CD14-positive monocyte (primary cell): ENCODE data around the gene IMPG2. TPM values are rescaled to one million over a fixed set of nuclear protein-coding genes. Genes with fewer than 3 reads are reported as not detected.

Experiments used
- DNase-seq, 3 donors: peaks; one replicate each; pipeline ENCODE4 v3.0.0-alpha.2; 2011 to 2022
- H2AFZ ChIP-seq: 2 replicates; pipeline ENCODE4 v1.6.0; 2012; ENCODE audit warnings: mild to moderate bottlenecking, low read depth, low read length, inconsistent platforms; ENCODE audit not compliant: insufficient read depth, poor library complexity, severe bottlenecking
- H3K27ac ChIP-seq, 2 donors: 1 replicate in 1 of 2; 2 replicates in 1 of 2; pipeline ENCODE4 v1.5.1; 2012 to 2013; ENCODE audit warnings: low read length in 2 of 2, control low read depth in 1 of 2, inconsistent platforms in 1 of 2, low read depth in 1 of 2, mild to moderate bottlenecking in 1 of 2
- H3K27me3 ChIP-seq, 2 donors: one replicate each; pipeline versions ENCODE4 v1.6.0 to v1.6.1; 2011 to 2013; ENCODE audit warnings: low read length in 2 of 2; ENCODE audit not compliant: control insufficient read depth in 2 of 2, insufficient read depth in 2 of 2
- H3K36me3 ChIP-seq, 2 donors: replicated peaks in 1 of 2; 1 replicate in 1 of 2; 2 replicates in 1 of 2; pipeline versions ENCODE4 v1.5.1 to v1.6.1; 2012 to 2013; ENCODE audit warnings: low read length in 2 of 2, control low read depth in 1 of 2, inconsistent platforms in 1 of 2, mild to moderate bottlenecking in 1 of 2; ENCODE audit not compliant: insufficient read depth in 2 of 2, control insufficient read depth in 1 of 2
- H3K4me1 ChIP-seq, 2 donors: 1 replicate in 1 of 2; 2 replicates in 1 of 2; pipeline versions ENCODE4 v1.5.1 to v1.6.1; 2012 to 2013; ENCODE audit warnings: low read length in 2 of 2, control low read depth in 1 of 2, inconsistent platforms in 1 of 2, mild to moderate bottlenecking in 1 of 2, moderate library complexity in 1 of 2; ENCODE audit not compliant: insufficient read depth in 2 of 2, control insufficient read depth in 1 of 2
- H3K4me2 ChIP-seq: replicated peaks from 2 replicates; pipeline ENCODE3; 2012; ENCODE audit warnings: low read length, moderate library complexity, mild to moderate bottlenecking; ENCODE audit not compliant: poor library complexity, severe bottlenecking; ENCODE audit errors: extremely low read depth
- H3K4me3 ChIP-seq, 3 experiments: fragments of 200-600 bp in 1 of 3; sonication (generic) in 1 of 3; replicated peaks in 1 of 3; 1 replicate in 2 of 3; 2 replicates in 1 of 3; pipeline ENCODE4 v1.5.1; 2011 to 2013; ENCODE audit warnings: low read length in 3 of 3, mild to moderate bottlenecking in 3 of 3, control low read depth in 2 of 3, low read depth in 2 of 3, inconsistent platforms in 1 of 3, moderate library complexity in 1 of 3
- H3K79me2 ChIP-seq: 2 replicates; pipeline ENCODE4 v1.6.0; 2012; ENCODE audit warnings: mild to moderate bottlenecking, control low read depth, inconsistent platforms, low read length, moderate library complexity; ENCODE audit not compliant: insufficient read depth
- H3K9ac ChIP-seq: 2 replicates; pipeline ENCODE4 v1.6.0; 2017; ENCODE audit warnings: low read length, mild to moderate bottlenecking; ENCODE audit not compliant: insufficient read depth, poor library complexity, severe bottlenecking
- H3K9me3 ChIP-seq, 2 donors: replicated peaks in 1 of 2; 1 replicate in 1 of 2; 2 replicates in 1 of 2; pipeline versions ENCODE4 v1.5.1 to v1.6.1; 2012 to 2013; ENCODE audit warnings: low read length in 2 of 2, control low read depth in 1 of 2; ENCODE audit not compliant: control insufficient read depth in 1 of 2, insufficient read depth in 1 of 2
- H4K20me1 ChIP-seq: 2 replicates; pipeline ENCODE4 v1.6.0; 2012; ENCODE audit warnings: mild to moderate bottlenecking, low read length, control low read depth, moderate library complexity; ENCODE audit not compliant: insufficient read depth
- H3K27ac Mint-ChIP-seq, 7 donors: one replicate each; pipeline ENCODE4 v1.8.0; 2020; ENCODE audit warnings: mild to moderate bottlenecking in 7 of 7, mixed read lengths in 7 of 7, moderate library complexity in 6 of 7, inconsistent platforms in 2 of 7
- H3K27me3 Mint-ChIP-seq, 3 donors: one replicate each; pipeline ENCODE4 v1.8.0; 2021 to 2022; ENCODE audit warnings: low read depth in 3 of 3, mild to moderate bottlenecking in 3 of 3, mixed read lengths in 3 of 3, moderate library complexity in 3 of 3, inconsistent platforms in 1 of 3
- H3K36me3 Mint-ChIP-seq, 2 donors: one replicate each; pipeline ENCODE4 v1.8.0; 2020; ENCODE audit warnings: mixed read lengths in 2 of 2, inconsistent platforms in 1 of 2, mild to moderate bottlenecking in 1 of 2
- H3K4me1 Mint-ChIP-seq: one replicate; pipeline ENCODE4 v1.8.0; 2020; ENCODE audit warnings: mild to moderate bottlenecking, mixed read lengths
- H3K4me3 Mint-ChIP-seq, 2 donors: one replicate each; pipeline ENCODE4 v1.8.0; 2020; ENCODE audit warnings: mild to moderate bottlenecking in 2 of 2, mixed read lengths in 2 of 2, moderate library complexity in 1 of 2
- H3K9me3 Mint-ChIP-seq, 7 donors: one replicate each; pipeline ENCODE4 v1.8.0; 2020 to 2022; ENCODE audit warnings: mixed read lengths in 7 of 7, mild to moderate bottlenecking in 6 of 7, moderate library complexity in 6 of 7, inconsistent platforms in 2 of 7
- WGBS: methylation state at CpG from one replicate; pipeline ENCODE4 v1.1.5; 2013; ENCODE audit warnings: missing lambda C conversion rate; ENCODE audit not compliant: insufficient coverage; 5-methylcytosine and 5-hydroxymethylcytosine counted together
- intact Hi-C, 2 donors: fragments of 100-400 bp; cut with micrococcal nuclease; formaldehyde crosslinking; loops; one replicate each; pipeline versions ENCODE4 v1.15.0 to v1.15.1; 2023
- polyA plus RNA-seq, 3 donors: library from polyadenylated mRNA; depleted of rRNA in 1 of 3; unstranded in 2 of 3; stranded (reverse) in 1 of 3; fragments of 300-500 nt in 2 of 3; fragments of >200 nt in 1 of 3; fragmentation: Illumina TruSeq in 2 of 3; gene quantifications; 1 replicate in 2 of 3; 2 replicates in 1 of 3; pipeline ENCODE4 v1.2.3, GENCODE V29; 2012 to 2021
- TF ChIP-seq, protein P1 (sequence below): fragments of 200-600 bp; IDR thresholded peaks from one replicate; pipeline ENCODE4 v1.8.0; 2022; ENCODE audit warnings: antibody characterized with exemption, mild to moderate bottlenecking

Gene IMPG2
- polyA plus RNA-seq, 3 donors: 0.04 to 0.15 TPM; not detected in 1

DNA sequence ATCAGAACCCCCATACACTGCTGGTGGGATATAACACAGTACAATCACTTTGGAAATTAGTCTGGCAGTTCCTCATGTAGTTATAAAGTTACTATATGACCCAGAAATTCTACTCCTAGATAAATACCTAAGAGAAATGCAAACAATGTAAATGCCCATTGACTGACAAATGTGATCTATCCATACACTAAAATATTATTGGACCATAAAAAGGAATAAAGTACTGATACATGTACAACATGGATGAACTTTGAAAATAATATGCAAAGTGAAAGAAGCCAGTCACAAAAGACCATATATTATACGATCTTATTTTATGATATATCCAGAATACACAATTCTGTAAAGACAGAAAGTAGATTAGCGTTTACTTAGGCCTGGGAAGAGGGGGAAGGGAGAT lies 7.8 kb downstream of the IMPG2 start:
- Histone ChIP-seq H2AFZ (no peak overlapping the region), H3K27me3 (no peaks in the 10 kb centered on the region), H3K36me3 (no peaks in the 10 kb centered on the region), H3K4me2 (no peak overlapping the region), H3K79me2 (no peaks in the 10 kb centered on the region), H4K20me1 (no peaks in the 10 kb centered on the region), H3K4me1 (no peaks in the 10 kb centered on the region), H3K27ac (no peak overlapping the region), H3K9me3 (peaks cover 18 to 29% of the 10 kb centered on the region in 2 donors), H3K4me3 (no peak overlapping the region), H3K9ac (no peak overlapping the region)
- Mint-ChIP-seq H3K9me3 (peaks cover 19 to 27% (median 23%) of the 10 kb centered on the region in 7 donors), H3K27me3 (no peaks in the 10 kb centered on the region), H3K4me1 (no peaks in the 10 kb centered on the region), H3K4me3 (no peak overlapping the region), H3K27ac (no peak overlapping the region), H3K36me3 (peaks cover 0 to 9% of the 10 kb centered on the region in 2 donors)
- no CpG with 5 or more reads among the region's 2 CpGs for WGBS
- TF ChIP-seq, protein P1, sequence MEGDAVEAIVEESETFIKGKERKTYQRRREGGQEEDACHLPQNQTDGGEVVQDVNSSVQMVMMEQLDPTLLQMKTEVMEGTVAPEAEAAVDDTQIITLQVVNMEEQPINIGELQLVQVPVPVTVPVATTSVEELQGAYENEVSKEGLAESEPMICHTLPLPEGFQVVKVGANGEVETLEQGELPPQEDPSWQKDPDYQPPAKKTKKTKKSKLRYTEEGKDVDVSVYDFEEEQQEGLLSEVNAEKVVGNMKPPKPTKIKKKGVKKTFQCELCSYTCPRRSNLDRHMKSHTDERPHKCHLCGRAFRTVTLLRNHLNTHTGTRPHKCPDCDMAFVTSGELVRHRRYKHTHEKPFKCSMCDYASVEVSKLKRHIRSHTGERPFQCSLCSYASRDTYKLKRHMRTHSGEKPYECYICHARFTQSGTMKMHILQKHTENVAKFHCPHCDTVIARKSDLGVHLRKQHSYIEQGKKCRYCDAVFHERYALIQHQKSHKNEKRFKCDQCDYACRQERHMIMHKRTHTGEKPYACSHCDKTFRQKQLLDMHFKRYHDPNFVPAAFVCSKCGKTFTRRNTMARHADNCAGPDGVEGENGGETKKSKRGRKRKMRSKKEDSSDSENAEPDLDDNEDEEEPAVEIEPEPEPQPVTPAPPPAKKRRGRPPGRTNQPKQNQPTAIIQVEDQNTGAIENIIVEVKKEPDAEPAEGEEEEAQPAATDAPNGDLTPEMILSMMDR: no peak
- no peak for DNase-seq
- intact Hi-C loops: no loop called here

GRCh38 chr3:101311676-101312075 lies 8.7 kb downstream of the IMPG2 start:
- intact Hi-C loops: no loop called here

More at GRCh38 chr3:101311676-101312075, 8.7 kb downstream of the IMPG2 start:
- Histone ChIP-seq H3K9ac (no peak overlapping the region), H3K9me3 (peaks cover 18 to 30% of the 10 kb centered on the region in 2 donors), H4K20me1 (no peaks in the 10 kb centered on the region), H3K4me2 (no peak overlapping the region), H2AFZ (no peak overlapping the region), H3K79me2 (no peaks in the 10 kb centered on the region), H3K36me3 (no peaks in the 10 kb centered on the region), H3K27ac (no peak overlapping the region), H3K4me3 (no peak overlapping the region), H3K27me3 (no peaks in the 10 kb centered on the region), H3K4me1 (no peaks in the 10 kb centered on the region)
- Mint-ChIP-seq H3K4me3 (no peak overlapping the region), H3K4me1 (no peaks in the 10 kb centered on the region), H3K27ac (no peak overlapping the region), H3K9me3 (peaks cover 20 to 31% (median 25%) of the 10 kb centered on the region in 7 donors), H3K27me3 (no peaks in the 10 kb centered on the region), H3K36me3 (peaks cover 0 to 9% of the 10 kb centered on the region in 2 donors)
- TF ChIP-seq, protein P1: no peak
- WGBS: 100% methylated on average over 1 of the region's 2 CpGs
- DNase-seq: no peak
